HG02763 (cell line): ENCODE data around the gene ZNF616.
A peak's percentile ranks its signal among the peaks of the same experiment; 100 is the strongest.
"Not testable (repeated sequence)": the region's sequence is repeated elsewhere in the genome, so short reads cannot be mapped to it uniquely, and the experiment has no call there.

Experiments used
- ATAC-seq: cut with Tn5 transposase; IDR thresholded peaks from one replicate; pipeline ENCODE4 v1.9.1; 2021; ENCODE audit warnings: mild to moderate bottlenecking, moderate library complexity; ENCODE audit not compliant: unreplicated experiment

The ZNF616 gene

DNA sequence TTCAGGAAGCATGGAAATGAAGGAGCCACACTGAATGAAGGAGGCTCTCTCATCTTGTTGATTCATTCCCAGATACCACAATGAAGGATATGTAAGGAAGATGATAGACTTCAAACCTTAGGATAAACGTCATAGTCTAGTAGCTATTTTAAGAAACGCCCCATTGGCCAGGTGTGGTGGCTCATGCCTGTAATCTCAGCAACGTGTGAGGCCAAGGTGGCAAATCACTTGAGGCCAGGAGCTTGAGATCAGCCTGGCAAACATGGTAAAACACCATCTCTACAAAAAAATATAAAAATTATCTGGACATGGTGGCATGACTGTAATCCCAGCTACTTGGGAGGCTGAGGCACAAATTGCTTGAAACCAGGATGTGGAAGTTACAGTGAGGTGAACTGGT lies 27.1 kb downstream of the ZNF616 start:
- ATAC-seq: no peak

DNA sequence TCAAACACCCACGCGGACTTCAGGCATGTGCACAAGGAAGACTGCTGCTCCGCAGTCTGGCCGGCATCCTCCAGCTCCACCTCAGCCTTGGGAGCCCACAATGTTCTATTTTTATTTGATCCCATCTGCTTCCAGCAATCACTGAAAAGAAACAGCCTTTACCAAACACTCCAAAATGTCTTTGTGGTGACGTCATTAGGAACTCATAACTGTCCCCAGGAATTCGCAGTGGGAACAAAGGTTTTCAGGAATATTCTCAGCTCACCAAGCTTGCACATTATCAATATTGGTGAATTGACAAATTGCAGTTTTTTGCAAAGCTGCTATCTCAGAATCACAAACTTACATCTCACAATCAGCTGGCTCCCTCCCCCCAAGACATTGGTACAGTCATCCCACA lies 29.0 kb downstream of the ZNF616 start:
- ATAC-seq: no peak

DNA sequence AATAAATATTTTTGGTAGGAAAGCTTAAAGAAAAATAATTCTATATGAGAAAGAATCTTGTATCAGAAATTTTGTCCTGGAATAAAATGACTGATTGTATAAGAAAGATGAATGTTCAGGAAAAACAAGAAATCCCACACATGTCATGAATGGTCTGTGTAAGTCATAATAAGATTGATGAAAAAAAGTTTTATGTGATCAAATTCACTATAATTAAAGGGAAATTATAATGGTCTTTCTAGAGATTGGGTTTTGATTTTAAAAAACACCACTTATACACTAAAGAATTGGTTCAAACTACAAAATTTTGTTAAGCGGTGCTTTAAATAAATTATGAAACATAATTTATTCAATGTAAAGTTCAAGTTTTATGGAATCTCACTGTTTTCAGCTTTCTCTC lies 37.0 kb downstream of the ZNF616 start:
- no peak for ATAC-seq

DNA sequence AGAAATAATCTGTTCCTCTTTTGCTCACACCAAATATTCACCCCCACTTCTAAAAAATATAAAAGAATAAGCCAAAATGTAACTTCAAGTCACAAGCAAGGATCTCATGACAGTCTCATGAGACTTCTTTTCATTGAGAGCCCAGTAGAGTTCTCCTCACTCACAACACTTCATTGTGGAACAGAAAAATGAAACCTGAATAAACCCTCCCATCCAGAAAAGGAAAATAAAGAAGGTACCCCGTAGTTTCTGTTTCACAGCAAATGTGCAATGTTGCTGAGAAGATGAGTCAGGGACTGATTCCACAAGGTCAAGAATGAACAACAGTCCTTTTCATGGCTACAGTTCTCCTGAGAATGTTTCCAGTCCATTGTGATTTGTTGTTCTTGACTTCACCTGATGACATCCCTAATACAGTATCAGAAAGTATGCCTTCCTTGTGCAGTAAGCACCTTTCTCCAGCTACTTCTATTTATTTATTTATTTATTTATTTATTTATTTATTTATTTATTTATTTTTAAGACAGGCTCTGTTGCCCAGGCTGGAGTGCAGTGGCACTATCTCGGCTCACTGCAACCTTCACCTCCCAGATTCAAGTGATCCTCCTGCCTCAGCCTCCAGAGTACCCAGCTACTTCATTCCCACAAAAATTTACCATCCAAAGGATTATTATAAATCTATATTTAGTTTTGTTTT lies 37.7 kb downstream of the ZNF616 start:
- no peak for ATAC-seq

DNA sequence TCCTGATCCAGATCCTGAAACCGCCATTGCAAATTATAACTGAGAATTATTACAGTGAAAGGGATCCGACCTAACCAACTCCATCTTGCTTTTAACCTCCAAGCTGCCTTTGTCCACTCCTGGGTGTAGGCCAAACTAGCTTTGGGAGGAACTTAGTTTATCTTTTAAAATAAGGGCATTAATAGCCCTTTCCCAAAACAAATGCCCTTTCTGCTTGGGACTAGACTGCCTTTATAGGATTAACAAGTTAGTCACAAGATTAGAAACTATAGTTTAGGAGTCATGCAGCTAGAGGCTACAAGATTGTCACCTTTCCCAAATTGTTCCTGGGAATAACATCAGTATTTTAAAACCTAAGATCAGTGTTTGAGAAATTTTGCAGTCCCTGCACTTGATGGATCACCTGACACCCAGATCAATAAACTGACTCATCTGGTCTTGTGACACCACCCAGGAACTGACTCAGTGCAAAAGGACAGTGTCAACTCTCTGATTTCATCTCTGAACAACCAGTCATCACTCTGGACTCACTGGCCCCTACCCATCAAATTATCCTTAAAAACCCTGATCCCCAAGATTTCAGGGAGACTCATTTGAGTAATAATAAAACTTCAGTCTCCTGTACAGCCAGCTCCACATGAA lies 40.1 kb downstream of the ZNF616 start:
- ATAC-seq: no peak

DNA sequence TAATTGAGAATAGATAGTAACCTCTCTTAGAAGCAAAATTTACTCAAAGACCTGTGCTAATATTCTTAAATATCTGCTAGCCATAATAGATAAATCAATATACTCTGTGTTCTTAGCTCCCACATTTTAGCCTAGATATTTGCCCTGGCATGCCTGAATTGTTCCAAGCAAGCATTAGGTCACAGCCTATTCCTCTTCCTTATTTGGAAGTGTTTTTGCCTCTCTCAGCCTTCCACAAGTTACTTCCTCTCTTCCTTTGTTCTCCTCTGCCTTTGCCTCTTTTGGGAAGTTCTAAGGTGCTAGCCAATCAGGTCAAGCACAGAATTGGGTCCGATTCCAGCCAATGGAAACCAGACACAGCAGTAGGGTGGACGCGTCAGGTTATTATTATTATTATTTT lies 43.3 kb downstream of the ZNF616 start:
- not testable (repeated sequence) for ATAC-seq

DNA sequence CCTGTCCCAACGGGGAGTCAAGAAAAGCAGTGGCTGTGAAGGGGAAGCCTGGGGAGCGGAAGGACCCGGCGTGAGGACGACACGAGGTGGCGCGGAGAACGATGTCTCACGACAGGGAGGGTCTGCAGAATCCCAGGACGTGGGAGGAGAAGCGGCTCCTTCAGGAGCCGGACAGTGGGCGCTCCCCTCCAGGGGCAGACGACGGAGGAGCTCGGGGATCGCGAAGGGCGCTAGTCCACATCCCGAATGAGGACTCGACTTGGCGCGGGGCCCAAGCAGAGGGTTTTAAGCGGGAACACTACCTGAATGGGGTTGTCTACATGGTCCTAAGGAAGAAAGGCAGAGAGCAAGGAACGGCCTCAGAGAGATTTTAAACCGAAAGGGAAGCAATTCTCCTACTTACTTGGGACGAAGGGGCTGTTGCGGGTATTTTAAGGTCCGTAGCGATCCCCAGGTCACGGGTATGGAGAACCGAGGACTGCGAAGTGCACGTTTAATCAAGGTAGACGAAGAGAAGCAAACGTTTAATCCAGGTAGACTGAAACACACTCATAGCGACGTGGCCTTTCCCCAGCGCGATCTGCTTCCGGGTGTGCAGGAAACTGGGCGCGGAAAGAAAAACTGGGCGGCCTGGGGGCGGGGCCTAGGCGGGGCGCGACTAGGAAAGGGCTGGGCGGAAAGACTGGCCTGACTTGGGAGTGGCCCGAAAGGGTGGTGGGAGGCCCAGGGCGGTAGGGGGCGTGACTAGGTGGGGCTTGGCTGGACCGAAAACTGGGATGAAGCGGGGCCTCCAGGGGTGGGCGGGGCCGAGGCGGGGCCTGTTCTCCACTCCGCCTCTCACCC lies 44.3 kb downstream of the ZNF616 start, which contains the start of gene ZNF841:
Gene ZNF841, minus strand, starts transcription at position 594 of the 843 bp plus-strand sequence. CDS start 10,964 bp downstream, outside the sequence.
- peak; percentile 88 for ATAC-seq

DNA sequence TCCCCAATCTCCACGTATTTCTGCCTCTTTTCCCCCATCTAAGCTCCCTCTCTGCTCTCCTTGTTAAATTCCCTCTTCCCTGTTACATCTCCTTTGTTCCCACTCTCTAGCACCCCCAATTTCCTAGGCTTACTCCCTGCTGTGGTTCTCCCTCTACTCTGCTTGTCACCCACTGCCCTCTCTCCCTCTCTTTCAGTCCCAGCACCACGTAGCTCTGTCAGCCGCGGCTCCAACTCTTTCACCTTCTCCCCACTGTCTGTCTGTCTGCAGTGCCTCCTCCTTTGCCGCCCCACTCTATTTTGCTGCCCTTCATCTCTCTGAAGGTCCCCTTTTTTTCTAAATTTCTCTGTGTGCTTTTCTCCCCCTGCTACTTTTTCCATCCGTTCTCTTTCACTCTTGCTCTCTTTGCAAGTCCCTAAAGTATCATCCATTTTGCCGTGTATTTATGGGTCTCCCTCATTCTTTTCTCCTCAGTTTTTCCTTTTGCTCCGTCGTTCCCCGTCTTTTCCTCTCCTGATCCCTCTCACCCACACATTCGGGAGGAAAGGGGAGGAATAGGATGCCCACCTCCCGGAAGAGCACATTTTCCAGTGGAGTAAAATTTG lies 45.1 kb downstream of the ZNF616 start:
- no peak for ATAC-seq

DNA sequence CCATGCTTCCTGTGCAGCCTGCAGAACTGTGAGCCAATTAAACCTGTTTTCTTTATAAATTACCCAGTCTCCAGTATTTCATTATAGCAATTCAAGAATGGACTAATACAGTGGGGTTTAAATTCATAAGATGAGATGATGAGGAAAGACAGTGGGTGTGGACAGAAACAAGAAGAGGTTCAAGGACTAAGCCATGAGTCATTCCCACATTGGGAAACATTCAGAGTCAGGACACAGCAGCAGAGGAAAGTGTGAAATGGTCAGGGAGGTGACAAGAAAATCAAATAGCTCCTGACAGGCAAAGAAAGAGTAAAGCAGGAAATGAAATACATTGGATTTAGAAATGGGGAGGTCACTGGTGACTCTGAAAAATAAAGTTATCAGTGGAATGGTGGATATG lies 53.3 kb downstream of the ZNF616 start:
- ATAC-seq: no peak

DNA sequence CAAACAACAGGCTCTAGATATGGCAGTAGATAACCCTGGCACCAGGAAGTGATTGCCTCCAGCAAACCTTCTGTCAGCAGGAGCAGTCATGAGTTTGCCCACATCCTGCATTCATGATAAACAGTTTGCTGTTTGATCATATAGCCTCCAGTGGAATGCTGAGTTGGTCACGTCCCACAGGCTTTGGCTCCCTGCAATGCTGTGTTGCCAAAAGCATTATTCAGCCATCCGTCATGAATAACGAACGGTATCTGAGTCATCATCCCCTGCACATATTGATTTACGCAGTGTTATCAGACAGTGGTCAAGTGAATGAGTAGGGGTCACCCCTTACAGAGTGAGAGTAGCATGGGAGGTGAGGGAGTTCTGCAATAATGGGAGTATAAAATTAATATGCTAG lies 69.2 kb downstream of the ZNF616 start:
- no peak for ATAC-seq

DNA sequence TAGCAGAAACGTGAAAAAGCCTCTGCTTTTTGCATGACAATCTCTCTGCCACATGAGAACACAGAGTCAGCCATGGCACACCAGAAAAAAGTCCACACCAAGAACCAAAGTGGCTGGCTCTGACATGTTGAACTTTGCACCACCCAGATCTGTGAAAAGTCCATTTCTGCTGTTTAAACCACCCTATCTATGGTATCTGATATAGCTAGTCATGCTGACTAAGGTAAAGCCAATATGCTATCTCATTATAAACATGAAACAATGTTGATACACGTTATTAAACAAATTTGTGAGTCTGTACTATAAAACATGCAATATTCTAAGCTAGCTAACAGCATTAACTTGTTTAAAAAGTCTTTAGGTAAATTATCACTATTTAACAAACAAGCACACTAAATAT lies 70.1 kb downstream of the ZNF616 start:
- no peak for ATAC-seq

DNA sequence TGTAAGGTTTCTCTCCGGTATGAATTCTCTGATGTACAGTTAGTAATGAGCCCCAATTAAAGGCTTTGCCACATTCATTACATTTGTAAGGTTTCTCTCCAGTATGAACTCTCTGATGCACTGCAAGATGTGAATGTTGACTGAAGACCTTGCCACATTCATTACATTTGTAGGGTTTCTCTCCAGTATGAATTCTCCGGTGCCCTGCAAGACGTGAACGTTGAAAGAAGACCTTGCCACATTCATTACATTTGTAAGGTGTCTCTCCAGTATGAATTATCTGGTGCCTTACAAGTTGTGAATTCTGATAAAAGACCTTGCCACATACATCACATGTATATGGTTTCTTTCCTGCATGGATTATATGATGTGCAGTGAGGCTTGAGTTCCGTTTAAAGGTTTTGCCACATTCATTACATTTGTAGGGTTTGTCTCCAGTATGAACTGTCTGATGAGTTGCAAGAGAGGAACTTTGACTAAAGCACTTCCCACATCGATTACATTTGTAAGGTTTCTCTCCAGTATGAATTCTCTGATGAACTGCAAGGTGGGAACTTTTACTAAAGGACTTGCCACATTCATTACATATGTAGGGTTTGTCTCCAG lies 73.4 kb downstream of the ZNF616 start:
- ATAC-seq: no peak

DNA sequence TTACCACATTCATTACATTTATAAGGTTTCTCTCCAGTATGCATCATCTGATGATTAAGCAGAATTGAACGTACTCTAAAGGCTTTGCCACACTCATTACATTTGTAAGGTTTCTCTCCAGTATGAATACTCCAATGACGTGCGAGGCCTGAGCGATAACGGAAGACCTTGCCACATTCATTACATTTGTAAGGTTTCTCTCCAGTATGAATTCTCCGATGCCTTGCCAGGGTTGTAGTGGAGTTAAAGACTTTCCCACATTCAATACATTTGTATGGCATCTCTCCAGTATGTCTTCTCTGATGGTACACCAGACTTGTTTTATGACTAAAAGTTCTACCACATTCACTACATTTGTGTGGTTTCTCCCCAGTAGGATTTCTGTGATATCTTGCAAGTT lies 74.3 kb downstream of the ZNF616 start:
- no peak for ATAC-seq
